VCaP (cell line): ENCODE measurements around the gene MGAT5B.

Experiments
- H3K27ac ChIP-seq: fragments of 450-650 bp; 2 replicates; pipeline ENCODE4 v1.5.1; 2017
- TF ChIP-seq, protein P1 (sequence below): fragments of 450-650 bp; conservative IDR thresholded peaks from 2 replicates; pipeline ENCODE4 v1.5.1; 2017; ENCODE audit warnings: mild to moderate bottlenecking, moderate library complexity

Gene MGAT5B

DNA sequence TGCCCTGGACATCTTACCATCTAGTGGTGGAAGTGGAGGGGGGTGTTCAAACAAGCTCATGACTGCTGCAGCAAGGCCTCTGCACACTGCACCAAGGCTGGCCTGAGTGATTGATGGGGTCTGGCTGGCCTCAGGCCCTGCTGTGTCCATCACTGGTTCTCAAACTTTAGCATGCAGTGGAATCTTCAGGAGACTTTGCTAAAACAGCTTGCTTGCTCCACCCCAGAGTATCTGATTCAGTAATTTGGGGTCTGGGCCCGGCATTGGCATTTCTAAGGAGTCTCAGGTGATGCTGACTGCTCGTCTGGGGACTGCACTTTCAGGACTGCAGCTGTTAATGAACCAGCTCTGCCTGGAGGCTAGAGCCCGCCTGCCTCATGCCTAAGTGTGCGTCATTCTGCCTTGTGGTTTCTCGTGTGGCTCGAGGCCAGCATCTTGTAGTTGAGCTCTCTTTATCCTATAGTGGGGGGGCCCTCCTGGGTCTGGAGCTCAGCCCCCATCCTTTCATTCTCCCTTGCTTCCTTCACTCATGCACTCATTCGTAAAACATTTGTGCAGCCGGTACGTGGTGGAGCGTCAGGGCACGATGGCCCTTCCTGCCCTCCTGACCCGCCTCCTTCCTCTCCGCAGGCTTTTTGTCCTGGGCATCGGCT lies 4.1 kb downstream of the MGAT5B start:
- no peak overlapping the region for H3K27ac ChIP-seq
- TF ChIP-seq, protein P1, sequence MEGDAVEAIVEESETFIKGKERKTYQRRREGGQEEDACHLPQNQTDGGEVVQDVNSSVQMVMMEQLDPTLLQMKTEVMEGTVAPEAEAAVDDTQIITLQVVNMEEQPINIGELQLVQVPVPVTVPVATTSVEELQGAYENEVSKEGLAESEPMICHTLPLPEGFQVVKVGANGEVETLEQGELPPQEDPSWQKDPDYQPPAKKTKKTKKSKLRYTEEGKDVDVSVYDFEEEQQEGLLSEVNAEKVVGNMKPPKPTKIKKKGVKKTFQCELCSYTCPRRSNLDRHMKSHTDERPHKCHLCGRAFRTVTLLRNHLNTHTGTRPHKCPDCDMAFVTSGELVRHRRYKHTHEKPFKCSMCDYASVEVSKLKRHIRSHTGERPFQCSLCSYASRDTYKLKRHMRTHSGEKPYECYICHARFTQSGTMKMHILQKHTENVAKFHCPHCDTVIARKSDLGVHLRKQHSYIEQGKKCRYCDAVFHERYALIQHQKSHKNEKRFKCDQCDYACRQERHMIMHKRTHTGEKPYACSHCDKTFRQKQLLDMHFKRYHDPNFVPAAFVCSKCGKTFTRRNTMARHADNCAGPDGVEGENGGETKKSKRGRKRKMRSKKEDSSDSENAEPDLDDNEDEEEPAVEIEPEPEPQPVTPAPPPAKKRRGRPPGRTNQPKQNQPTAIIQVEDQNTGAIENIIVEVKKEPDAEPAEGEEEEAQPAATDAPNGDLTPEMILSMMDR = no peak

DNA sequence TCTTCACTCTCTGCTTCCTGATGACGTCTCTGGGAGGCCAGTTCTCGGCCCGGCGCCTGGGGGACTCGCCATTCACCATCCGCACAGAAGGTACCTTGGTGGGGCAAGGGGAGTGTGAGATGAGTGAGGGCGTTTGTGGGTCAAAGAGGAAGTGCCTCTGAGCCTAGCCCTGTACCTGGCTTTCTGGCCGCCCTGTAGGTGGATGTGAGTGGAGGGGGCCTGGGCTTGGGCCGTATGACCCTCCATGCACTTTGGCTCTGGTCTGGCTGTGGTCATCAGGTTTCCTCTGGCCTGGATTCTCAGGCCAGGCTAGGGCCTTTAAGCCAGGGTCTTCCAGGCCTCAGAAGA lies 4.6 kb downstream of the MGAT5B start:
- no peak overlapping the region for H3K27ac ChIP-seq
- TF ChIP-seq, protein P1 = no peak

DNA sequence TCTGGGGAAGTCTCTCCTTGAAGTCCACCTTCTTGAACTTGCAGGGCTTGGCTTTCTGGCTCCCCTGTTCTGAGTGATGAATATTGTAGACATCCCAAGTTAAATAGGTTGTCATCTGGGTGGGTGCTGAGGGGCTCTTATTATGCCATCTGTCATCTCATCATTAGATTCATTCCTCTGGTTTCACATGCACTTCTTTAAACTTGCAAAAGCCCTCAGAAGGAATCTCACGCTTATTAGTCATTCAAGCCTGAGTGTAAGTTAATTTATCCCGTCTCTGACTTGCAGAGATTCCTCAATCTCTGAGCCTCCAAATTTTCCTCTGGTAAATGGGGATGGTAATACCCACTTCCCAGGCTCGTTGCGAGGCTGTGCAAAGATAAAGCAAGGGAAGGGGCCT lies 5.7 kb downstream of the MGAT5B start:
- H3K27ac ChIP-seq = no peak overlapping the region
- TF ChIP-seq, protein P1 = no peak

DNA sequence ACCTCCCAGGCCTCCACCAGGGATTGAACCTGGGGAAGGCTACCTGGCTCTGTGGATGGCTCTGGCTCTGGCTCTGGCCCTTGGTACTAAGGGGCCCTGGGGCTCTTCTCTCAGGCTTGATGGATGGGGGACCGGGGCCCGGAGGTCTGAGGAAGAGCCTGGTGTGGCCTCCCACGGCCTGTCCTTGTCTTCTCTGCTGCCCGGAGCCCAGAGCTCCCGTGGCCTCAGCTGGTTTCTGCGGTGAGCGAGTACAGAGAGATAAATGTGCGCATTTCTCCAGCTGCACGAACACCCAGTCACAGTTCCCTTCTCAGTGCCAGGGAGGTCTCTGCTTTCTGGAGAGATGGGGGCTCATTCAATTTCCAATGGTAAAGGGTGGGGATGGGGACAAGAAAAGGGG lies 9.2 kb downstream of the MGAT5B start:
- H3K27ac ChIP-seq = no peak overlapping the region
- TF ChIP-seq, protein P1 = no peak

DNA sequence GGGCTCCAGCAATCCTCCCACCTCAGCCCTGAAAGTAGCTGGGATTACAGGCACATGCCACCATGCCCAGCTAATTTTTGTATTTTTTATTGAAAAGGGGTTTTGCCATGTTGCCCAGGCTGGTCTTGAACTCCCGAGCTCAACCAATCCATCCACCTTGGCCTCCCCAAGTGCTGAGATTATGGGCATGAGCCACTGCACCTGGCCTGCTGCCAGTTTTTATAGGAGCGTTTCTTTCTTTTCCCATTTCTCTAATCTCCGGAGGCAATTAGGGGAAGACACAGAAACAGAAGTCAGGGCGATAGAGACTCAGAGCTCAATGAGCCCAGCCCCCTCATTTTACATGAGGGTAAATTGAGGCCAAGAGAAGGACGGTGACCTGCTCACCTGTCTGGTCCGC lies 10.4 kb downstream of the MGAT5B start:
- H3K27ac ChIP-seq = no peak overlapping the region
- TF ChIP-seq, protein P1 = no peak

DNA sequence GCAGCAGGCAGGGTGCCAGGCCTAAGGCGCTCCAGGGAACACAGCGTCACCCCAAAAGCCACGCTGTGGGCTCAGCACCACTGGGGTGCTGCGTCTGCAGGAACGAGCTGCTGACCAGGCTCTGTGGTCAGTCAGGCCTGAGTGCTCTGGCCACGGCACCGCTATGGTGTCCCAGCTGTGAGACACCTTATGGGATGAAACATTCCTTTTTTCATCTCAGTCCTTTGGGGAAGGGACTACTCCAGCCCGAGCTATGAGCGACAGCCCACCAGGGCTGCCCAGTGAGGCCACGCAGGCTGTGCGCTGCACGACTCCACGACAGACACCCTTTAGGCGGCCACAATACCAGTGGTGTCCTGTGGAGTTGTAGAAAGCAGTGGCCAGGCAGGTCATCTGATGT lies 11.1 kb downstream of the MGAT5B start:
- H3K27ac ChIP-seq = no peak overlapping the region
- TF ChIP-seq, protein P1 = no peak

DNA sequence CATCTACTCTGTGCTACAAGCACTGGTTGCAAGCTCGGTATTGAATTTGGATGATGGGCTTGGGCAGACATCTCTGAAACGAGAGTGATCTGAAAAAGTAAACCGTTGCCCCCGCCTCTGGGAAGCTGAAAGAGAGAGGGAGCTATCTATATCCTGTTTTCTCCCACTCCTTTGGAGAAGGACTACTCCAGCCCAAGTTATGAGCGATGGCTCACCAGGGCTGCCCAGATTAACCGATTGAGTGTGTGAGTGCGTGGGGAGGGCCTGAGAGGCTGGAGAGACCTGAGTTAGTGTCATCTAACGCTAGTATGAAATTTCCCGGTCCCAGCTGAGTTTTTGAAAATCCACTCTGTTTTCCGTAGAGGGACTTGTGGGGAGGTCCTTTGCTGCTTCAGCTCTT lies 11.5 kb downstream of the MGAT5B start:
- H3K27ac ChIP-seq = no peak overlapping the region

More for the DNA sequence above, 11.5 kb downstream of the MGAT5B start:
- TF ChIP-seq, protein P1 = no peak
